ENCODE results near the gene ENTREP3.

DNA sequence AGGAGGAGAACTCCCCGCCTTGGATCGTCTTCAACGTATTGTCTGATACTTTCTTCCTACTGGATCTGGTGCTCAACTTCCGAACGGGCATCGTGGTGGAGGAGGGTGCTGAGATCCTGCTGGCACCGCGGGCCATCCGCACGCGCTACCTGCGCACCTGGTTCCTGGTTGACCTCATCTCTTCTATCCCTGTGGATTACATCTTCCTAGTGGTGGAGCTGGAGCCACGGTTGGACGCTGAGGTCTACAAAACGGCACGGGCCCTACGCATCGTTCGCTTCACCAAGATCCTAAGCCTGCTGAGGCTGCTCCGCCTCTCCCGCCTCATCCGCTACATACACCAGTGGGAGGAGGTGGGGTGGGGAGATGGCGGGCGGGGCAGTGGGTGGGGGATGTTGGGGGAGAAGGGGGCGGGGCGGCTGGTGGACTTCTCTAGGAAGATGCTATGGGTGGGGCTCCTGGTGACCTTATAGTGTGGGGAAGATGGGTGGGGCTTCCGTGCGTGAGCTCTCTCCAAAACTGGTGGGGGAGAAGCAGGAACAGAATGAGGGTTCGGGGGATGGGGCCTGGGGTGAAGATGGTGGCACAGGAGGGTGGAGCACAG lies 27.3 kb upstream of the ENTREP3 start:
- TF ChIP-seq, protein P1, sequence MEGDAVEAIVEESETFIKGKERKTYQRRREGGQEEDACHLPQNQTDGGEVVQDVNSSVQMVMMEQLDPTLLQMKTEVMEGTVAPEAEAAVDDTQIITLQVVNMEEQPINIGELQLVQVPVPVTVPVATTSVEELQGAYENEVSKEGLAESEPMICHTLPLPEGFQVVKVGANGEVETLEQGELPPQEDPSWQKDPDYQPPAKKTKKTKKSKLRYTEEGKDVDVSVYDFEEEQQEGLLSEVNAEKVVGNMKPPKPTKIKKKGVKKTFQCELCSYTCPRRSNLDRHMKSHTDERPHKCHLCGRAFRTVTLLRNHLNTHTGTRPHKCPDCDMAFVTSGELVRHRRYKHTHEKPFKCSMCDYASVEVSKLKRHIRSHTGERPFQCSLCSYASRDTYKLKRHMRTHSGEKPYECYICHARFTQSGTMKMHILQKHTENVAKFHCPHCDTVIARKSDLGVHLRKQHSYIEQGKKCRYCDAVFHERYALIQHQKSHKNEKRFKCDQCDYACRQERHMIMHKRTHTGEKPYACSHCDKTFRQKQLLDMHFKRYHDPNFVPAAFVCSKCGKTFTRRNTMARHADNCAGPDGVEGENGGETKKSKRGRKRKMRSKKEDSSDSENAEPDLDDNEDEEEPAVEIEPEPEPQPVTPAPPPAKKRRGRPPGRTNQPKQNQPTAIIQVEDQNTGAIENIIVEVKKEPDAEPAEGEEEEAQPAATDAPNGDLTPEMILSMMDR (IDR thresholded peaks at IDR 0.05 in 8 of 11, conservative IDR thresholded peaks at IDR 0.05 in 3 of 11): no peak
- no peak for TF ChIP-seq POLR2A (IDR thresholded peaks at IDR 0.05)
